Astrocyte (in vitro differentiated cells and primary cell): ENCODE data around the gene BRMS1L.
"Not testable (repeated sequence)": the region's sequence is repeated elsewhere in the genome, so short reads cannot be mapped to it uniquely, and the experiment has no call there.

Experiments
- CTCF ChIP-seq: IDR thresholded peaks from 2 replicates; pipeline ENCODE4 v1.5.1; 2011; ENCODE audit warnings: low read depth, mild to moderate bottlenecking, inconsistent platforms, low read length, moderate library complexity; ENCODE audit not compliant: insufficient read depth
- EZH2 ChIP-seq: IDR thresholded peaks from 2 replicates; pipeline ENCODE4 v1.6.1; 2012; ENCODE audit warnings: mild to moderate bottlenecking, low read length, inconsistent platforms; ENCODE audit not compliant: insufficient read depth

DNA sequence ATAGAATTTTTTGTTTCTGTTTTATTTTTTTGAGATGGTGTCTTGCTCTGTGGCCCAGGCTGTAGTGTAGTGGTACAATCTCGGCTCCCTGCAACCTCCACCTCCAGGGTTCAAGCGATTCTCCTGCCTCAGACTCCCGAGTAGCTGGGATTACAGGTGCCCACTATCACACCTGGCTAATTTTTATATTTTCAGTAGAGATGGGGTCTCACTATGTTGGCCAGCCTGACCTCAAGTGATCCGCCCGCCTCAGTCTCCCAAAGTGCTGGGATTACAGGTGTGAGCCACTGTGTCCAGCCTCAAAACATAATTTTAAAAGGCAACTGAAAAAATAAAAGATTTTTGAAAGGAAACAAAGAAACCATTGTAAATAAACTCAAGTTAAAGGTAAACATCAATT, 48.6 kb upstream of the BRMS1L start:
- not testable (repeated sequence) for TF ChIP-seq CTCF, EZH2
